Measurements from ENCODE around the gene TTC33. TPM values are rescaled to one million over a fixed set of nuclear protein-coding genes. Genes with fewer than 3 reads are reported as not detected.

The TTC33 gene
- total RNA-seq, 1 donor = 18.6 TPM

DNA sequence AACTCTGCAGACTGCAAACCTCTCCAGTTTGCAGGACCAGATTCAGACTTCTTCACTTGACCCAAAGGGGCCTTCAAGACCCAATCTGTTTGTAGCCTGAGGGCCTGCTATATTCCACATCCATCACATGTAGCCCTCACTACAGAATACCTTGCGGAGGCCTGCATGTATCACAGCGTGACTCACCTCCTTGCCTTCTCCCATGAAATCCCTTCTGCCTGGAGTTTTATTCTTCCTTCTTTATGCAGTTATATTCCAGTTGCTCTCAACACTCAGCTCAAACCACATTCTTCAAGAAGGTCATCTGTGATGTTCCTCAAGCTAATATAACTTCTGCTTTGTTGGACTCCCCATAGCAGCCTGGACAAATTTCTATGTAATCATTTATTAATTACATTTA lies 274.5 kb downstream of the TTC33 start:
- DNase-seq (ENCODE audit: low read depth) = no peak
- TF ChIP-seq, protein P1, sequence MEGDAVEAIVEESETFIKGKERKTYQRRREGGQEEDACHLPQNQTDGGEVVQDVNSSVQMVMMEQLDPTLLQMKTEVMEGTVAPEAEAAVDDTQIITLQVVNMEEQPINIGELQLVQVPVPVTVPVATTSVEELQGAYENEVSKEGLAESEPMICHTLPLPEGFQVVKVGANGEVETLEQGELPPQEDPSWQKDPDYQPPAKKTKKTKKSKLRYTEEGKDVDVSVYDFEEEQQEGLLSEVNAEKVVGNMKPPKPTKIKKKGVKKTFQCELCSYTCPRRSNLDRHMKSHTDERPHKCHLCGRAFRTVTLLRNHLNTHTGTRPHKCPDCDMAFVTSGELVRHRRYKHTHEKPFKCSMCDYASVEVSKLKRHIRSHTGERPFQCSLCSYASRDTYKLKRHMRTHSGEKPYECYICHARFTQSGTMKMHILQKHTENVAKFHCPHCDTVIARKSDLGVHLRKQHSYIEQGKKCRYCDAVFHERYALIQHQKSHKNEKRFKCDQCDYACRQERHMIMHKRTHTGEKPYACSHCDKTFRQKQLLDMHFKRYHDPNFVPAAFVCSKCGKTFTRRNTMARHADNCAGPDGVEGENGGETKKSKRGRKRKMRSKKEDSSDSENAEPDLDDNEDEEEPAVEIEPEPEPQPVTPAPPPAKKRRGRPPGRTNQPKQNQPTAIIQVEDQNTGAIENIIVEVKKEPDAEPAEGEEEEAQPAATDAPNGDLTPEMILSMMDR (IDR thresholded peaks at IDR 0.05; ENCODE audit: insufficient read depth, low read depth, low read length) = no peak
- no peak overlapping the region for H3K4me3 ChIP-seq (ENCODE audit: low read depth, low read length)

DNA sequence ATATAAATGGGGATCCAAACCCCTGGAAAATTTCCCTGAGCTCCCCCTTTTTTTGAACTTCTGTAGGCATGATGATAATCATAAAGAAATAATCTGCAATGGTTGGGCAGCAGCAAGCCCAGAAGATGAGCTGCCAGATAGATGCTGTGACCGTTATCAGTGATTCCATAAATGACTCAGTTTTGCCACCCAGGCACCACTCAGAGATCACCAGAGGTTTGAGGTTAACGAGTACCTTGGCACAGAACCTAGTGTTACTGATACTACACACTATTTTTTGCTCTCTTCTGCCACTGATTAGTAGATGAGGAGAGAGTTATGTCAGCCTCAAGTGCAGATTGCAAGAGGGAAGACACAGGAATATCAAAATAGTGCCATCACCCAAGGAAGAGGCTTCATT lies 275.4 kb downstream of the TTC33 start:
- TF ChIP-seq, protein P1 (IDR thresholded peaks at IDR 0.05; ENCODE audit: insufficient read depth, low read depth, low read length) = no peak
- H3K4me3 ChIP-seq (ENCODE audit: low read depth, low read length) = no peak overlapping the region
- no peak for DNase-seq (ENCODE audit: low read depth)

DNA sequence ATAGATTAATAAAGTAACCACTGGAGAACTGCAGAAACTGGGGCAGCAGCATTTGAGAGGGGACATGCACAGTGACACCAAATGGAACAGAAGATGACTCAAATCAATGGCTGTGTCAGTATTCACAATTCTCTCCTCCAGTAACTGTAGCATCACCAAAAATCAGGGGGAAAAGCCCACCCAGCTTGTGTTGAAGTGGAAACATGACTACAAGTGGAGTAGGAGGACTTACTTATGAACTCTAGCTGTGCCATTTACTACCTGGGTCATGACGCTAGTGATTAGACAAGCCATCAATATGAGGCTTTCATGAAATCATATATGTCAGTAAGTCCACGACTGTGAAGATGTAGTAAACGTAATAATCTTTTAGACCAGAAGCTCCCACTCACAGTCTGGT lies 275.8 kb downstream of the TTC33 start:
- TF ChIP-seq, protein P1 (IDR thresholded peaks at IDR 0.05; ENCODE audit: insufficient read depth, low read depth, low read length) = no peak

DNA sequence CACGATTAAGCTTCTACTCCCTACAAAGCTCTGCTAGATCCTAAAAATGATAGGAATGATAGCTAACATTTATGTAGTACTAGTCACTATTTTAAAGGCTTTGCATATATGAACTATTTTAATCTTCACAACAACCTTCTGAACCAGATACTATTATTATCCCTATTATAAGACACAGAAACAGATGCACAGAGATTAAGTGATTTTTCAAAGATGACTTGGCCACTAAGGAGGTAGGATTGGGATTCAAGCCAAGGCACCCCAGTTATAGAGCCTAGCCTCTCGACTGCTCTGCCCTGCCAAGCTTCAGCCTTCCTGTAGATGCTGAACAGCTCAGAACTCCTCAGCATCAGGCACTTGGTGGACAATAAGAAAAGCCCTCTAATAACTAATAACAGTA lies 277.0 kb downstream of the TTC33 start:
- TF ChIP-seq, protein P1 (IDR thresholded peaks at IDR 0.05; ENCODE audit: insufficient read depth, low read depth, low read length) = no peak
- DNase-seq (ENCODE audit: low read depth) = no peak

More for the DNA sequence above, 275.8 kb downstream of the TTC33 start:
- DNase-seq (ENCODE audit: low read depth) = no peak
- no peak overlapping the region for H3K4me3 ChIP-seq (ENCODE audit: low read depth, low read length)

DNA sequence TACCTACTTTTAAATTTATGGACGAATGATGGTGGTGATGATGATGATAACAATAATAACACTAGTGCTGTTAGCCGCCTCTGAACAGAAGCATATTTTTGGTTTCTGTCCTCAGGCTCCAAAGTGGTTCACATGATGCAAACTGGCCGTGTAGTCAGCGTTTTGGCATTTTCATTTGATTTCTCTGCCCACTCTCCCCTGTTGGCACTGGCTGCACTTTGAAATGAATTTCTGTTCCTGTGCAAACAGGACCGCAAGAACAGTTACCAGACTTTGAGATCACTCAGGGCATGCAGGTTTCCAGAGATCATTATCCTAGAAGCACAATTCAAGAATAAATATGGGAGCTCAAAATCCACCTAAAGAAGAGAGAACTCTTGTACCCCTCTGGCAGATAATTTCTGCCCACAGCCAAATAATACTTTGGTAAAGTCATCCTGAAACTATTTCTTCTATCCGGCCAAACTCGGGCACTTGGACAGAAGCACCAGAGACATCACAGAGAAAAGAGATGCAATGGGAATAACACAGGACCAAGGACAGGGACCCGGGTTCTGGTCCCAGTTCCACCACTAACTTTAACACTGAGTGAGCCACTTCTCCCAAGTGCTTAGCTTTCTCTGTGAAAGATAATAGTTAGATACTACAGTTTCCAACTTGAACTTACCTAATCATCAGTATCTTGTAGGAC lies 277.8 kb downstream of the TTC33 start:
- no peak overlapping the region for H3K4me3 ChIP-seq (ENCODE audit: low read depth, low read length)

More for the DNA sequence above, 277.0 kb downstream of the TTC33 start:
- H3K4me3 ChIP-seq (ENCODE audit: low read depth, low read length) = no peak overlapping the region

DNA sequence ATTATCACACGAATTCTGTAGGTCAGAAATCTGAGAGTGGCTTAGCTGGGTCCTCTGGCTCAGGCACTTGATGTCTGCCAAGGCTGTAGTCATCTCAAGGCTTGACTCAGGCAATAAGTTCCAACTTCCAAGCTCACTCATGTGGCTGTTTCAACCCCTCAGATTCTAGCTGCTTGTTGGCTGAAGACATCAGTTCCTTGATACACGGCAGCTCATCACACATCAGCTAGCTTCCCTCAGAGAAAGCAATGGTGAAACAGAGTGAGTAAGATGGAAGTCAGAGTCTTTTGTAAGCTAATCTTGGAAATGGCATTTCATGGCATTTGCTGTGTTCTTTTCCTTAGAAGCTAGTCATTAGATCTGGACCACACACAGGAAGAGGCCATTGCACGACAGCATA lies 280.2 kb downstream of the TTC33 start:
- no peak for DNase-seq (ENCODE audit: low read depth)
- no peak overlapping the region for H3K4me3 ChIP-seq (ENCODE audit: low read depth, low read length)
- TF ChIP-seq, protein P1 (IDR thresholded peaks at IDR 0.05; ENCODE audit: insufficient read depth, low read depth, low read length) = no peak

More for the DNA sequence above, 277.8 kb downstream of the TTC33 start:
- no peak for DNase-seq (ENCODE audit: low read depth)
- TF ChIP-seq, protein P1 (IDR thresholded peaks at IDR 0.05; ENCODE audit: insufficient read depth, low read depth, low read length) = no peak

DNA sequence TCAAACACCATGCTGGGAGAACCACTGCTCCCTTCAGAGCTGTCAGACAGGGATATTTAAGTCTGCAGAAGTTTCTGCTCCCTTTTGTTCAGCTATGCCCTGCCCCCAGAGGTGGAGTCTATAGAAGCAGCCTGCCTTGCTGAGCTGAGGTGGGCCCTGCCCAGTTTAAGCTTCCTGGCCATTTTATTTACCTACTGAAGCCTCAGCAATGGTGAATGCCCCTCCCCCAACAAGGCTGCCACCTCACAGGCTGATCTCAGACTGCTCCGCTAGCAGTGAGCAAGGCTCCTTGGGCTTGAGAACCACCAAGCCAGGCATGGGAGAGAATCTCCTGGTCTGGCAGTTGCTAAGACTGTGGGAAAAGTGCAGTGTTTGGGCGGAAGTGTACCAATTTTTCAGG lies 281.5 kb downstream of the TTC33 start:
- TF ChIP-seq, protein P1 (IDR thresholded peaks at IDR 0.05; ENCODE audit: insufficient read depth, low read depth, low read length) = no peak
- DNase-seq (ENCODE audit: low read depth) = no peak
- no peak overlapping the region for H3K4me3 ChIP-seq (ENCODE audit: low read depth, low read length)

All from fibroblast of villous mesenchyme (primary cell).